AG10803 (cell line): ENCODE data around the gene ZNF80.

Source experiments
- DNase-seq: peaks from one replicate; pipeline ENCODE4 v3.0.0; 2010; ENCODE audit warnings: low read depth
- H3K4me3 ChIP-seq: 2 replicates; pipeline ENCODE4 v1.5.1; 2011; ENCODE audit warnings: mild to moderate bottlenecking, low read length, control low read depth
- TF ChIP-seq, protein P1 (sequence below): conservative IDR thresholded peaks from 2 replicates; pipeline ENCODE4 v1.5.1; 2011; ENCODE audit warnings: mild to moderate bottlenecking, low read length, control low read depth, inconsistent platforms

ZNF80 gene

DNA sequence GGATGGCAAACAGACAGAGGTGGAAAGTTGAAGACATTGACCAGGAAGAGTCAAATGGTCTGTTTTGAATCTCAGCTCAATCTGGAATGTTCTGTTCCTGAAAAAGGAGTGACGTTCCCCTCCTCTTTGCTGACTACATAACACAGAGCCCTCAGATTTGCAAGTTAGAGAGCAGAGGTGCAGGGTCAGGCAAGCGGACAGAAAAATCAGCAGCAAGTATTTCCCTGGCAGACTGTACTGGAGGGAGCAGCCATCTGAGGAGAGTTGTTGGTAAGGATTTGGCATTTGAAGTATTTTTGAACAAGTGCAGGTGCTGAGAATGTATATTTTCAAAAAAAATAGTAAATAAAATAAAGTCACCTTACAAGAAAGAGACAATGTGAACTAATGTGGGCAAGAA is 17.6 kb downstream of the ZNF80 start:
- TF ChIP-seq, protein P1, sequence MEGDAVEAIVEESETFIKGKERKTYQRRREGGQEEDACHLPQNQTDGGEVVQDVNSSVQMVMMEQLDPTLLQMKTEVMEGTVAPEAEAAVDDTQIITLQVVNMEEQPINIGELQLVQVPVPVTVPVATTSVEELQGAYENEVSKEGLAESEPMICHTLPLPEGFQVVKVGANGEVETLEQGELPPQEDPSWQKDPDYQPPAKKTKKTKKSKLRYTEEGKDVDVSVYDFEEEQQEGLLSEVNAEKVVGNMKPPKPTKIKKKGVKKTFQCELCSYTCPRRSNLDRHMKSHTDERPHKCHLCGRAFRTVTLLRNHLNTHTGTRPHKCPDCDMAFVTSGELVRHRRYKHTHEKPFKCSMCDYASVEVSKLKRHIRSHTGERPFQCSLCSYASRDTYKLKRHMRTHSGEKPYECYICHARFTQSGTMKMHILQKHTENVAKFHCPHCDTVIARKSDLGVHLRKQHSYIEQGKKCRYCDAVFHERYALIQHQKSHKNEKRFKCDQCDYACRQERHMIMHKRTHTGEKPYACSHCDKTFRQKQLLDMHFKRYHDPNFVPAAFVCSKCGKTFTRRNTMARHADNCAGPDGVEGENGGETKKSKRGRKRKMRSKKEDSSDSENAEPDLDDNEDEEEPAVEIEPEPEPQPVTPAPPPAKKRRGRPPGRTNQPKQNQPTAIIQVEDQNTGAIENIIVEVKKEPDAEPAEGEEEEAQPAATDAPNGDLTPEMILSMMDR = no peak
- no peak overlapping the region for H3K4me3 ChIP-seq
- no peak for DNase-seq

DNA sequence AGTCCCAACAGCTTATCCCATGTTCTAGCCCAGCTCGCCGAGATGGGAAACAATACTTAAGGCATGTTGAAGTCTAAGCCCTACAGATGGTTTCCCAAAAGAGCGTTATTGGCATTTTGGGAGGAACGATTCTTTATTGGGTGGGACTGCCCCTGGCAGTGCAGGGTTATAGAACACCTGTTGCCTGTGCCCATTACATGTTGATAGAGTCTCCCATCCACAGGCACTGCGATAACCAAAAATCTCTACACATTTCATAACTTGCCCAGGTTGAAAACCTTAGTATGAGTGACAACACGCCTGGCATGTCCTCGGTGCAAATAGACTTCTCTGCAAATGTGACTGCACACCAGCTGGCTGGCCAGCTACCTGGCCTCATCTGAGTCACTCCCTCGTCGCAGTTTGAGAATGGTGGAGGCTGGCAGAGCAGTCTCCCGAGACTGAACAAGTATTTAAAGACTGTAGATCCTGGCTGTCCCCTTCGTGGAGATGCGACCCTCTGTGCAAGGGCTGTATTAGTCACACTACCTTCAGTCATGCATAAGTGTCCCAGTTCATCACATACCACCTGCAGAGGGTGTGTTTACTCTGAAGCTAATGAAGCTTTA is 18.7 kb downstream of the ZNF80 start:
- no peak for DNase-seq
- no peak overlapping the region for H3K4me3 ChIP-seq
- TF ChIP-seq, protein P1 = no peak

DNA sequence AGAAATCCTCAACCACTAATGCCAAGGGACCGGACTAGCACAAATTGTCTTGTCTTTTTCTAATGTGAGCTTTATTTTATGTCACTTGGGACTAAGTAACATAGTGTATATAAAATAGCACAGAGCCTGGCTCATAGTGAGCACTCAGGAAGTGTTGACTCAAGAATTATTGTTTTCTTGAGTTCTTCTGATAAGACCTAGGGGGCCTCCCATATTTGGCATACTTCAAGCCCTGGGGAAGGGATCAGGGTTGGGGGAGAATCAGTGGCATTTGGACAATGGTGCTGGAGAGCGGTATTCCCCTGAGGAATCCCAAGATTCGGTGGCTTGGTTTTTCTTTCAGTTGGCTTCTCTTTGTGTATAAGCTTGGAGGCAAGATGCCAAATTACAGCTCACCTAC is 19.4 kb downstream of the ZNF80 start:
- no peak overlapping the region for H3K4me3 ChIP-seq

DNA sequence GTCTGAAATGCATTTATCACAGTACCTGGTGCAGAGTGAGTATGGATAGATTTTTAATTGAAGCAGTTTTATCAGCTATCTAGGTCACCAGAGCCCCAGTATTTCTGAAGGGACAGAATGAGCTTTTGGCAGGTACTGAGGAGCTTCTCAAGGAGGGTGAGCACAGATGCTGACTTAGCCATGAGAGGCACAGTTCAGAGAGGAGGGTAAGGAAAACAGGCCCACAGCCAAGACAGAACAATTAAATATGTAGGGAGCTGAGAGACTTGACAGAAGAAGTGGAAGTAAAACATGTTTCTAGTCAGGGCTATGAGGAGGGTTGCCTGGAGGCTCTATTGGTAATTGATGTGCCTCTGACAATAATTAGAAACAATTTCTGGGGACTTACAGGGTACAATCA is 20.1 kb downstream of the ZNF80 start:
- DNase-seq = no peak
- TF ChIP-seq, protein P1 = no peak
- H3K4me3 ChIP-seq = no peak overlapping the region

More for the DNA sequence above, 19.4 kb downstream of the ZNF80 start:
- DNase-seq = no peak
- TF ChIP-seq, protein P1 = no peak

DNA sequence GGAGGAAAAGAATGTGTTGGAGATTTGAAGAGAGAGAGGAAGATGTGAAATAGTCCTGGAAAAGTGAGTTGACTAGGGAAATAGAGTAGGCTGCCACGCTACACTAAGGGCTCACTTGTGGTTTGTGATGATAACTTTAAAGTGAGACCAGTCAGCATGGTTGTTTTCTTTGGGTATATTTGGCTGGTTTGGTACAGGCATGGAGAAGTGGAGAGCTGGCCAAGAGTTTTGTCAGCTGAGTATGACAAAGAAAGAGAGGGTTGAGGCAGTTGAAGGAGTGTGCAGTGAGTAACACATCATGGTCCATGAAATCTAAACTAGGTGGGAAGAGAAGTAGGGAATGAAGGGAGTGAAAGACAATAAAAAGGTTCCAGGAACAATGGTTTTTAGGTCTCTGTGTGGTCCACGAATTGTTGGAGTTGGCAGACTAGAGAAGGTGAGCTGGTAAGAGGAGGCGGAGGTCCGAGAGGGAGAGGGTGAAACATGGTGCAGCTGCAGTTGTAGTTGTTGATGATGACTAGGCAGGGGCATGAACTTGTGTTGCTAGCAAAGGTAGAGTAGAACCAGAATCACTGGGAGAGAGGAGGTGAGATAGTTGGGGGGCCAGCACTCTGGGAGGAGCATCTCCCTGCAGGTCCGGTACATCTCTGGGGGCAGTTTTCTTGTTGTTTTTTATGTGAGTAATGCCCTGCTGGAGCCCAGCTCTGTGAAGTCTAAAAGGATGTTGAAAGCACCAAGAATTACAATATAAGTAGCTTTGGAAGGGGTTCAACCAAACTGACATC is 21.0 kb downstream of the ZNF80 start:
- peak; percentile 15 for DNase-seq
- TF ChIP-seq, protein P1 = no peak
- no peak overlapping the region for H3K4me3 ChIP-seq

DNA sequence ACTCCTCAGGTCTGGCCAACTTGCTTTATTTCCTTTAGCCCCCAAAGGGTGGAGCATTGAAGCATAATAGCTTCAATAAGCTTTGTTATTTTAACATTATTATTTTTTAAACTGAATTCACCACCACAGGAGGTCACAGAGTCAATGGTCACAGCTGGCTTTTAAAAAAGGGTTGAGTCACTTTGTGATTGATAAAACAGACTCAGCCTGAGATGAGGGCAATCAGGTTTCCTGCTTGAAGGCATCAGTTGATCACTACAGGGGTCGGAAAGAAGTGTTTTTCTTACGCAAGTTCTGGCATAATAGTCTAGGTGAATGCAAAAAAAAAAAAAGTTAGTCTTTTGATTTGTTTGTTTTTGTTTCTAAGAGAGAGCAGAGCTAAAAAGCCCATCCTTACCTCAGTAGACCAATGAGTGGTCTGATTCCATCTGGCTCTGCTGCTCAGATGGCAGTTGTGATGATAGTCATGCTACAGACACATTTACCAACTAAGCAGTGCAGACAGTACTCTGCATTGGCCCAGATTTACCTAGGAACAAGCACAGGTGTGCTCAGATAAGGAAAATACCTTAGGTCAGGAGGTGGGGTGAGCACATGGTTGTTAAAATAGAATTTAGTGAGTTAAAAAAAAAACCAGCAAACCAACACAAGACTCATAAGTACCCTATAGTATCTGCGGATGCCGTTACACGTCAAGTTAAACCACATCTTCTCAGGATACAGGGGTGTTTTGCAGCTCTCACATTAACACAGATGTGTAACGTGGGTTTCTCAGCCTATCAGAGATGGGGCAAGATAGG is 22.6 kb downstream of the ZNF80 start:
- peak overlapping the region; percentile 49 for H3K4me3 ChIP-seq
- DNase-seq = no peak
- TF ChIP-seq, protein P1 = no peak
